Ishikawa (cell line): ENCODE data around the gene MLLT3.

Experiments used
- CEBPB ChIP-seq: IDR thresholded peaks from 2 replicates; pipeline ENCODE4 v1.6.1; 2012
- CREB1 ChIP-seq: IDR thresholded peaks from 2 replicates; pipeline ENCODE4 v1.6.1; 2012; ENCODE audit warnings: low read depth
- EGR1 ChIP-seq: IDR thresholded peaks from 2 replicates; pipeline ENCODE4 v1.6.1; 2012
- EP300 ChIP-seq: IDR thresholded peaks from 2 replicates; pipeline ENCODE4 v1.6.1; 2012; ENCODE audit warnings: borderline replicate concordance
- FOXM1 ChIP-seq: IDR thresholded peaks from 2 replicates; pipeline ENCODE4 v1.6.1; 2012; ENCODE audit warnings: low read depth, borderline replicate concordance
- NFIC ChIP-seq: IDR thresholded peaks from 2 replicates; pipeline ENCODE4 v1.6.1; 2012
- RAD21 ChIP-seq: IDR thresholded peaks from 2 replicates; pipeline ENCODE4 v1.6.1; 2012; ENCODE audit warnings: low read depth
- TAF1 ChIP-seq: IDR thresholded peaks from 2 replicates; pipeline ENCODE4 v1.6.1; 2012; ENCODE audit warnings: low read depth, mild to moderate bottlenecking
- TCF12 ChIP-seq: IDR thresholded peaks from 2 replicates; pipeline ENCODE4 v1.6.1; 2012; ENCODE audit warnings: low read depth
- TEAD4 ChIP-seq: IDR thresholded peaks from 2 replicates; pipeline ENCODE4 v1.6.1; 2012
- YY1 ChIP-seq: IDR thresholded peaks from 2 replicates; pipeline ENCODE4 v1.6.1; 2012; ENCODE audit warnings: low read depth
- ZBTB7A ChIP-seq: IDR thresholded peaks from 2 replicates; pipeline ENCODE4 v1.6.1; 2012; ENCODE audit warnings: low read depth
- TF ChIP-seq, protein P1 (sequence below): IDR thresholded peaks from 2 replicates; pipeline ENCODE4 v1.6.1; 2012; ENCODE audit warnings: low read depth, mild to moderate bottlenecking
- TF ChIP-seq, protein P2 (sequence below): IDR thresholded peaks from 2 replicates; pipeline ENCODE4 v1.6.1; 2012
- TF ChIP-seq, protein P3 (sequence below): IDR thresholded peaks from 2 replicates; pipeline ENCODE4 v1.6.1; 2012

Gene MLLT3

DNA sequence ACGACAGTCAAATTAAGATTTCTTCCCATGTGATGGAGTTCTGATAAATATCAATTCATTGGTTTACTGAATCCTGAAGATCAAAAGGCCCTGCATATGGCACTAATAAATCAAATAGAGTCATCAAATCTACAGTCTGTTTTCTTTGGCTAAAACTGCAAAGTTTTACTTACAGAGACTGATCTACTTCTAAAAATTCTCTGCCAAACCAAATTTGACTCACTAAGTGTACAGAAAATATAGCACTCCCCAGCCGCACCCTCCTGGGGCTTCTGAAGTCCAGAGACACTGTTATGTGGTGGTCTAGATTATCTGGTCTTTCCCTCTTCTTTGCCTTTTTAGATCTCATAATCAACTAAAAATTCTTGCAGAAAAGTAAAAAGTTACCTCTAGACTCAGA lies 237.7 kb downstream of the MLLT3 start:
- TF ChIP-seq, protein P1, sequence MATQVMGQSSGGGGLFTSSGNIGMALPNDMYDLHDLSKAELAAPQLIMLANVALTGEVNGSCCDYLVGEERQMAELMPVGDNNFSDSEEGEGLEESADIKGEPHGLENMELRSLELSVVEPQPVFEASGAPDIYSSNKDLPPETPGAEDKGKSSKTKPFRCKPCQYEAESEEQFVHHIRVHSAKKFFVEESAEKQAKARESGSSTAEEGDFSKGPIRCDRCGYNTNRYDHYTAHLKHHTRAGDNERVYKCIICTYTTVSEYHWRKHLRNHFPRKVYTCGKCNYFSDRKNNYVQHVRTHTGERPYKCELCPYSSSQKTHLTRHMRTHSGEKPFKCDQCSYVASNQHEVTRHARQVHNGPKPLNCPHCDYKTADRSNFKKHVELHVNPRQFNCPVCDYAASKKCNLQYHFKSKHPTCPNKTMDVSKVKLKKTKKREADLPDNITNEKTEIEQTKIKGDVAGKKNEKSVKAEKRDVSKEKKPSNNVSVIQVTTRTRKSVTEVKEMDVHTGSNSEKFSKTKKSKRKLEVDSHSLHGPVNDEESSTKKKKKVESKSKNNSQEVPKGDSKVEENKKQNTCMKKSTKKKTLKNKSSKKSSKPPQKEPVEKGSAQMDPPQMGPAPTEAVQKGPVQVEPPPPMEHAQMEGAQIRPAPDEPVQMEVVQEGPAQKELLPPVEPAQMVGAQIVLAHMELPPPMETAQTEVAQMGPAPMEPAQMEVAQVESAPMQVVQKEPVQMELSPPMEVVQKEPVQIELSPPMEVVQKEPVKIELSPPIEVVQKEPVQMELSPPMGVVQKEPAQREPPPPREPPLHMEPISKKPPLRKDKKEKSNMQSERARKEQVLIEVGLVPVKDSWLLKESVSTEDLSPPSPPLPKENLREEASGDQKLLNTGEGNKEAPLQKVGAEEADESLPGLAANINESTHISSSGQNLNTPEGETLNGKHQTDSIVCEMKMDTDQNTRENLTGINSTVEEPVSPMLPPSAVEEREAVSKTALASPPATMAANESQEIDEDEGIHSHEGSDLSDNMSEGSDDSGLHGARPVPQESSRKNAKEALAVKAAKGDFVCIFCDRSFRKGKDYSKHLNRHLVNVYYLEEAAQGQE = no peak
- TF ChIP-seq YY1 = no peak
- TF ChIP-seq CEBPB = no peak
- no peak for TF ChIP-seq TEAD4
- no peak for TF ChIP-seq EP300
- no peak for TF ChIP-seq NFIC
- no peak for TF ChIP-seq FOXM1
- no peak for TF ChIP-seq CREB1
- TF ChIP-seq RAD21 = no peak
- TF ChIP-seq EGR1 = no peak
- TF ChIP-seq TCF12 = no peak
- TF ChIP-seq, protein P2, sequence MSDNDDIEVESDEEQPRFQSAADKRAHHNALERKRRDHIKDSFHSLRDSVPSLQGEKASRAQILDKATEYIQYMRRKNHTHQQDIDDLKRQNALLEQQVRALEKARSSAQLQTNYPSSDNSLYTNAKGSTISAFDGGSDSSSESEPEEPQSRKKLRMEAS = no peak
- TF ChIP-seq, protein P3, sequence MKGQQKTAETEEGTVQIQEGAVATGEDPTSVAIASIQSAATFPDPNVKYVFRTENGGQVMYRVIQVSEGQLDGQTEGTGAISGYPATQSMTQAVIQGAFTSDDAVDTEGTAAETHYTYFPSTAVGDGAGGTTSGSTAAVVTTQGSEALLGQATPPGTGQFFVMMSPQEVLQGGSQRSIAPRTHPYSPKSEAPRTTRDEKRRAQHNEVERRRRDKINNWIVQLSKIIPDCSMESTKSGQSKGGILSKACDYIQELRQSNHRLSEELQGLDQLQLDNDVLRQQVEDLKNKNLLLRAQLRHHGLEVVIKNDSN = no peak
- no peak for TF ChIP-seq TAF1
- TF ChIP-seq ZBTB7A = no peak

DNA sequence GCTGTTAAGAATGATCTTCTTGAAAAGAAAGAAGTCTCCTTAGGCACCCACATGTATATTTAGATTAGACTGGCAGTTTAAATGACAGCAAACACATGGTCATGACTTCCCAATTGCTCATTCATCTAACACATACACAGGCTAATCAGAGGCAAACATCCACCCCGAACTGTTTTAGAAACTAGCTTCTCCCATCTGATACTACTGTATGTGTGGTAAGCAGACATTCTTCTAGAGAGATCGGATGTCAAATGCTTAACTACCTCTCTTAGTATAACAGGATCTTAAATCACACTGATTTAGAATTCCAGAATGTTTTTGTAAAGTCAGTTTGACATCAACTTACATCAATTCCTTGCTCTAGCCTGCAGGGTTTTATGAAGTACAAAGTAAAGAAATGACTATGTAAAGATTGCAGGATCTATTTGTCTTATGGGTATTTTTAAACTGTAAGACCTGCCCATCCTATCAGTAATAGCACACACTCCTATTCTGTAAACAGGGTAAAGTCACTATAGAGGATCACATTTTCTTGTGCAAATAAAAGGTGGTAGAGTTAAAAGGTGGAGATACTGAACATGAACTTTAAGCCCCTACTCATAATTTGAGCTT lies 239.7 kb downstream of the MLLT3 start:
- TF ChIP-seq CREB1 (no peak), FOXM1 (no peak), RAD21 (no peak), EP300 (no peak), TAF1 (no peak), EGR1 (no peak), NFIC (no peak), CEBPB (no peak), YY1 (no peak), ZBTB7A (no peak), TCF12 (no peak), TEAD4 (no peak)
- TF ChIP-seq, protein P2 = no peak
- TF ChIP-seq, protein P3 = no peak
- TF ChIP-seq, protein P1 = no peak

DNA sequence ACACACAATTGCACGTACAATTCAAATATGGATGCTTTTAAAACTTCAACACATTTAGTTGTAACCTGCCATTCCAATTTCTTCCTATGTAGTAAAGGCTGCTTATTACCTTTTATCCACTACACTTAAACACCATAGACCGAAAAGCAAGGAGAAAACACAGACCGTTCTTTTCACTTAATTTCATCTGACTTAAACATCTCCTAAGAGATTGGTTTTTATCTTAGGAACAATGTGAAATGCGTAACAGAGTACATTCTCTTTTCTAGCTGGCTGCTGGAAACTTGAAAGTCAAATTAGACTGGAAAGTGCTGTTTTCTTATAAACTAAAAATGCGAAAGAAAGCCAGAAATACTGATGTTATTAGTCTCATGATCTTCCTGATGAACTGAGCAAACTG lies 241.8 kb downstream of the MLLT3 start:
- no peak for TF ChIP-seq EGR1
- TF ChIP-seq, protein P3 = no peak
- no peak for TF ChIP-seq TCF12
- TF ChIP-seq TEAD4 = no peak
- no peak for TF ChIP-seq CEBPB
- no peak for TF ChIP-seq ZBTB7A

DNA sequence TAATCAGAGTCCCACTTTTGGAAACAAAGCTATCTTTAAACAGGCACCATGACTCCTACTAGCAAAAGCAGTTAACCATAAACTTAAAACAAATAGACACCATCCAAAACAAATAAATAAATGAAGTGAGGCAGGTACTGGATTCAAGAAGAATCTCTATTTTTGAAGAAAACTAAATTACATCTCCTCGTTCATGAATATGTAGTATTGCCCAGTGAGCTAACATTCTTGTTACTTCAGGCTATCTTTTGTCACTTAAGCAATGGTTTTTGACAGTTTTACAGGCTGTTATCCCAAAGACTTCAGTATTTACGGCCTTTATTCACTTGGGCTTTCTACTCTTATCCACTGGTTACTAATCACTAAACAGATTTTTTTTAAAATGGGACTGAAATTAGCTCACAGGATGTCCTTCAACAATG lies 242.5 kb downstream of the MLLT3 start:
- no peak for TF ChIP-seq ZBTB7A
- no peak for TF ChIP-seq TEAD4
- TF ChIP-seq NFIC = no peak
- TF ChIP-seq, protein P1 = no peak
- TF ChIP-seq, protein P2 = no peak
- TF ChIP-seq RAD21 = no peak
- TF ChIP-seq CREB1 = no peak
- no peak for TF ChIP-seq TCF12
- no peak for TF ChIP-seq EGR1
- no peak for TF ChIP-seq CEBPB
- no peak for TF ChIP-seq YY1
- TF ChIP-seq, protein P3 = no peak
- TF ChIP-seq EP300 = no peak
- no peak for TF ChIP-seq TAF1
- TF ChIP-seq FOXM1 = no peak
